BJ (cell line): ENCODE measurements around the gene MMRN2. TPM values are rescaled to one million over a fixed set of nuclear protein-coding genes. Genes with fewer than 3 reads are reported as not detected.

ENCODE experiments used
- CTCF ChIA-PET: fragments of 350-600 bp; formaldehyde crosslinking; extraction: SDS; loops from one replicate; lab custom pipeline; 2021; ENCODE audit warnings: antibody characterized with exemption, inconsistent platforms; lab: Yijun Ruan, JAX
- POLR2A ChIA-PET: fragments of 300-600 bp; sonication (Branson Sonifier 250); formaldehyde crosslinking; extraction: SDS; loops from one replicate; lab custom pipeline; 2021; ENCODE audit warnings: antibody characterized with exemption; lab: Charles Lee
- DNase-seq: peaks from one replicate; pipeline ENCODE4 v3.0.0-alpha.2; 2011; ENCODE audit warnings: low read depth
- H3K27me3 ChIP-seq: 2 replicates; pipeline ENCODE4 v1.6.0; 2011; ENCODE audit warnings: low read length; ENCODE audit not compliant: control insufficient read depth, insufficient read depth
- H3K36me3 ChIP-seq: 2 replicates; pipeline ENCODE4 v1.5.1; 2011; ENCODE audit warnings: low read length; ENCODE audit not compliant: control insufficient read depth, insufficient read depth
- H3K4me3 ChIP-seq: 2 replicates; pipeline ENCODE4 v1.5.1; 2011; ENCODE audit warnings: low read depth, mild to moderate bottlenecking, control low read depth, low read length
- CTCF ChIP-seq: IDR thresholded peaks from 2 replicates; pipeline ENCODE4 v1.5.1; 2011; ENCODE audit warnings: low read depth, mild to moderate bottlenecking, control low read depth, inconsistent platforms, low read length, moderate library complexity; ENCODE audit not compliant: insufficient read depth
- polyA plus RNA-seq: library from polyadenylated mRNA; depleted of rRNA; stranded (reverse); fragments of >200 nt; gene quantifications from 2 replicates; pipeline ENCODE4 v1.2.3, GENCODE V29; 2011

Gene MMRN2
- polyA plus RNA-seq, 1 experiment = 2.7 TPM

GRCh38 chr10:86944031-86944419 lies 13.4 kb downstream of the MMRN2 start:
- no peaks in the 10 kb centered on the region for H3K36me3 ChIP-seq
- CTCF ChIA-PET = interaction anchor here (1.9 to 15.4 kb wide), 2 partner anchors 18 to 256 kb away, joined by 8 to 346 read pairs; partner anchors contain the start of genes ADIRF, MMRN2 and SNCG

DNA sequence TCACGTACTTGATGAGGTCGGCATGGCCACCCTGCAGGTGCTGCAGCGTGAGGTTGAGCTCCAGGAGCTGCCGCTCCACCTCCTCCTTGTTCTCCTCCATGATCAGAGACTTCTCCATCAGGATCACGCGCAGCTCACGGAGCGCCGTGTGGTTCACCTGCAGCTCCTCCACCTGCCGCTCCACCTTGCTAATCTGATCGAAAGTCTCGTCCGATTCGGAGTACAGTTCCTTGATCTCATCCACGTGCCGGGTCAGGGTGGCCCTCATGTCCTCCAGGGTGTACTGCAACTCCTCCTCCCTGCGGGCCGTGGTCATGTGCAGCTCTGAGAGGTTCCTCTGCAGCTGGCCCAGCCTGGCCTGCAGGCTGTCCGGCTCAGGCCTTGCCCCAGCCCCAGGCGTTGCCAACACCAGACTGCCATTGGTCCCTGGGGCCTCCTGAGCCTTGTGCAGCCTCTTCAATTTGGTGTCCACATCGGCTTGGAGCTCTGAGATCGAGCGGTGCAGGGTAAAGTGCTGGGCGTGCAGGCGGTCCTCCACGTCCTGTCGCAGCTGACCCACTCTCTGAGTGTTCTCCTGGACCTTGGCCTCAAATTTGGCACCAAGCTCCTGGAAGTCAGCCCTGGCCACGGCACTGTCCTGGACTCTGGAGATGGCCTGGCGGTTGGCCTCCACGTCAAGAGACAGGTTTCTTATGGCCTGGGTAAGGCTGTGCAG lies 13.9 kb downstream of the MMRN2 start:
- DNase-seq = no peak
- POLR2A ChIA-PET = interaction anchor here (0.5 kb wide), 1 partner anchor 25 kb away, joined by 8 read pairs; no protein-coding TSS in a partner anchor
- CTCF ChIA-PET = interaction anchor here (1.9 to 15.4 kb wide), 2 partner anchors 18 to 255 kb away, joined by 8 to 346 read pairs; partner anchors contain the start of genes ADIRF, MMRN2 and SNCG
- H3K4me3 ChIP-seq = no peak overlapping the region
- no peaks in the 10 kb centered on the region for H3K27me3 ChIP-seq
- H3K36me3 ChIP-seq = no peaks in the 10 kb centered on the region
- no peak for TF ChIP-seq CTCF

More at GRCh38 chr10:86944031-86944419, 13.4 kb downstream of the MMRN2 start:
- DNase-seq = no peak
- H3K27me3 ChIP-seq = no peaks in the 10 kb centered on the region
- H3K4me3 ChIP-seq = no peak overlapping the region
- POLR2A ChIA-PET = no interaction called here
- no peak for TF ChIP-seq CTCF

DNA sequence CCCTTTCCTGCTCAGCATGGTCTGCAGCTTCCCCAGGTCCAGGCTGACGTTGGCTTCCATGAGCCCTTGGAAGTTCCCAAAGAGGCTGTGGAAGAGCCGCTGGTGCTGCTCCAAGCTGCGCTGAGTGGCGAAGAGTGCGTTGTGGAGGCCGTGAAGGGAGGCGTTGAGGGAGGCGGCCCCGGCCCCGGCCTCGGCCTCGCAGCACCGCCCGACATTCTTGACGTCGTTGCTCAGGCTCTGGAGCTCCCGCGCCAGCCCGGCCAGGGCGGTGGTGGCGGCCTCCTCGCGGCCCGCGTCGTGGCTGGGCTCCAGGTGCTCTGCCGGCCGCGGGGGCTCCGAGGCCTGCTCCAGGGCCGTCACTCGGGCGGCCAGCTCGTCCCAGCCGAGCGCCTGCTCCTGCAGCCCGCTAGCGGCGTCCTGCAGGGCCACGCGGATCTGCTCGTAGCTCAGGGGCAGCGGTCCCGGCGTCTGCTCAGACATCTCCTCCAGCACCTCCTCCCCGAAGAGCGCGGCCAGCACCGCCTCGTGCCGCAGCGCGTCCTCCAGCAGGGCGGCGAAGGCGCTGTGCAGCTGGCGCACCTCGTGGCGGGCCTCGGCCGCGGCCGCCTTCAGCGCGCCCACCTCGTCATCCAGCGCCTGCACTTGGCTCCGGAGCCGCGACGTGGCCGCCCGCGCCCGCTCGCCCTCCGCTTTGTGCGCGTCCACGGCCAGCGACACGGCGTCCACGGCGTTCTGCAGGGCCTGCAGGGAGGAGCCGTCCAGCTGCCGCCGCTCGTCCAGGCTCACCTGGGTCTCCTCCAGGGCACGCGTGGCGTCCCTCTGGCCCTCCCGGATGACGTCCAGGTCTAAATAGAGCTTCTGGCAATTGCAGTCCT lies 14.7 kb downstream of the MMRN2 start:
- ChIA-PET POLR2A (interaction anchor here (0.5 kb wide), 1 partner anchor 25 kb away, joined by 8 read pairs; no protein-coding TSS in a partner anchor), CTCF (interaction anchor here (0.9 to 15.4 kb wide), 3 partner anchors 9 to 255 kb away, joined by 3 to 346 read pairs (median 8); partner anchors contain the start of genes ADIRF, MMRN2 and SNCG)
- Histone ChIP-seq H3K36me3 (no peaks in the 10 kb centered on the region), H3K27me3 (no peaks in the 10 kb centered on the region), H3K4me3 (no peak overlapping the region)
- DNase-seq = no peak
- TF ChIP-seq CTCF = no peak

- no peak for DNase-seq
- Histone ChIP-seq H3K27me3 (no peaks in the 10 kb centered on the region), H3K4me3 (no peak overlapping the region), H3K36me3 (no peaks in the 10 kb centered on the region)
- POLR2A ChIA-PET = no interaction called here
- CTCF ChIA-PET = interaction anchor here (0.9 to 15.4 kb wide), 3 partner anchors 9 to 254 kb away, joined by 3 to 346 read pairs (median 8); partner anchors contain the start of genes ADIRF, MMRN2 and SNCG
- no peak for TF ChIP-seq CTCF
These were observed 15.4 kb downstream of the MMRN2 start for GRCh38 chr10:86941991-86942421.
